NCI-H146 (cell line): Measurements from ENCODE around the gene ELL2.
"Not testable (repeated sequence)": the region's sequence is repeated elsewhere in the genome, so short reads cannot be mapped to it uniquely, and the experiment has no call there.

Experiments used
- DNase-seq: peaks from one replicate; lab custom pipeline; 2025; lab: John Stamatoyannopoulos, UW

ELL2 gene

DNA sequence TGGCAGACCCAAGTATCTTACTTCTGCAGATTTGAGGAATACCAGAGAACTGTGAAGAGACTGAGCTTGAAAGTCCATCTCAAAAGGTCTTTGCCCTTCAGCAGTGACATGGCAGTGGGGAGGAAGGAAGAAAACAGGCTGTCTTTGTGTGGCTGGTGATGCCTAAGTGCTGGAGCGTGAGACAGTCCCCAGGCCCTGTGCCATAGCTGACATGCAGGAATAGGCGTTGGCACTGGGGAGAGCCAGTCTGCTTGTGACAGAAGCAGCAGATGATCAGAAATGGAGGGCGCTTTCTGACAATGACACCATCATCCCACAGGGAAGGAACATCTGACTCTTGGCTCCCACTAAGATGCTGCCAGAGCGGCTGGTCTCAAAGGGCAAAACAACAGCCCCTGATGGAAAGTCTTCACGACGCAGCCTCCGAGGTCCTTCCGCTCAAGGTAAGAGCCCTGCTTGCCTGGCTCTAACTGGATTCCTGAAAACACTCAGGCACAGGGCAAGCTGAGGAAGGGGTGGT is 123.6 kb downstream of the ELL2 start:
- DNase-seq, result no peak

DNA sequence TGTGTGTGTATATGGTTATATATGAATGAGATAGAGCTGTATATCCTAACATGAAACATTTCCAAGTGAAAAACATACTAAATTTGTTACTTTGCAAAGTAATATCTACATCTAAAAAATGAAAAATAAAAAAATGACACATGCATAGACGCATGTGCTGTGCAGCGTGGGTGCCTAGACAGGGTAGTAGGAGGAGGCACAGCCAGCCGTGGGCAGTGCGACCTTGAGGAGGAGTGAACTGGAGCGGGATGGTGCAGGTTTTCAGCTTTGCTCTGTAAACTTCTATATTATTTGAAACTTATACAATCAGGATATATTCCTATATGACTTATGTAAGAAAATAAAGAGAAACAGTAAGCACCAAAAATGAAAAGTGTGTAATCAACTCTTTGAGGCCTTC is 124.2 kb downstream of the ELL2 start:
- DNase-seq, result no peak

DNA sequence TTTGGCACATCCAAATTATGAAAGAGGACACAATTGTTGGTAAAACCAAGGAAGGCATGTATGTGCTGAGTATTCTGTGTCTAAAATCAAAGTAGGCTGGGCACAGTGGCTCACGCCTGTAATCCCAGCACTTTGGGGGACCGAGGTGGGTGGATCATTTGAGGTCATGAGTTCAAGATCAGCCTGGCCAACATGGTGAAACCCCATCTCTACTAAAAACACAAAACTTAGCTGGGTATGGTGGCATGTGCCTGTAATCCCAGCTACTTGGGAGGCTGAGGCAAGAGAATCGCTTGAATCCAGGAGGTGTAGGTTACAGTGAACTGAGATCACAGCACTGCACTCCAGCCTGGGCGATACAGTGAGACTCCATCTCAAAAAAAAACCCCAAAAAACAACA is 124.7 kb downstream of the ELL2 start:
- DNase-seq, result not testable (repeated sequence)

GRCh38 chr5:95836544-95836943 is 125.1 kb downstream of the ELL2 start:
- no peak for DNase-seq

- DNase-seq, result no peak
Measured at GRCh38 chr5:95835682-95836385, 125.8 kb downstream of the ELL2 start.
